Peyer's patch (tissue), 4 donors: ENCODE results near the gene BIRC7. TPM values are rescaled to one million over a fixed set of nuclear protein-coding genes. Genes with fewer than 3 reads are reported as not detected.

Experiments
- DNase-seq, 3 donors: peaks; one replicate each; pipeline ENCODE4 v3.0.0-alpha.2; 2017 to 2019
- H3K27ac ChIP-seq, 4 donors: fragments of 200-600 bp; sonication (generic); one replicate each; pipeline ENCODE4 v1.5.1; 2016 to 2019
- H3K27me3 ChIP-seq, 2 donors: fragments of 200-600 bp; sonication (generic); one replicate each; pipeline ENCODE4 v1.5.1; 2019
- H3K36me3 ChIP-seq, 3 donors: fragments of 200-600 bp; sonication (generic); one replicate each; pipeline ENCODE4 v1.5.1; 2016 to 2019
- H3K4me1 ChIP-seq, 4 donors: fragments of 200-600 bp; sonication (generic); one replicate each; pipeline ENCODE4 v1.5.1; 2016 to 2019
- H3K4me3 ChIP-seq, 4 donors: fragments of 200-600 bp; sonication (generic); 1 replicate in 3 of 4; 2 replicates in 1 of 4; pipeline ENCODE4 v1.5.1; 2016 to 2019; ENCODE audit warnings: mild to moderate bottlenecking in 1 of 4
- H3K9me3 ChIP-seq, 4 donors: fragments of 200-600 bp; sonication (generic); one replicate each; pipeline ENCODE4 v1.5.1; 2016 to 2019; ENCODE audit warnings: mild to moderate bottlenecking in 1 of 4
- POLR2A ChIP-seq, 2 donors: fragments of 450-650 bp; IDR thresholded peaks; one replicate each; pipeline ENCODE4 v1.5.1; 2017; ENCODE audit warnings: antibody characterized with exemption in 2 of 2, mild to moderate bottlenecking in 2 of 2, moderate library complexity in 2 of 2
- total RNA-seq, 4 donors: library from RNA; depleted of rRNA; stranded (reverse); fragments of >200 nt; gene quantifications; one replicate each; pipeline ENCODE4 v1.1.0, GENCODE V29; 2016
- TF ChIP-seq, protein P1 (sequence below), 6 experiments: fragments of 450-650 bp in 4 of 6; fragments of 200-600 bp in 2 of 6; sonication (generic) in 1 of 6; IDR thresholded peaks; one replicate each; pipeline ENCODE4 v1.5.1; 2017 to 2019; ENCODE audit warnings: antibody characterized with exemption in 6 of 6, mild to moderate bottlenecking in 3 of 6, moderate library complexity in 1 of 6

Gene BIRC7
- total RNA-seq, 4 donors from 2014 or later = not detected

DNA sequence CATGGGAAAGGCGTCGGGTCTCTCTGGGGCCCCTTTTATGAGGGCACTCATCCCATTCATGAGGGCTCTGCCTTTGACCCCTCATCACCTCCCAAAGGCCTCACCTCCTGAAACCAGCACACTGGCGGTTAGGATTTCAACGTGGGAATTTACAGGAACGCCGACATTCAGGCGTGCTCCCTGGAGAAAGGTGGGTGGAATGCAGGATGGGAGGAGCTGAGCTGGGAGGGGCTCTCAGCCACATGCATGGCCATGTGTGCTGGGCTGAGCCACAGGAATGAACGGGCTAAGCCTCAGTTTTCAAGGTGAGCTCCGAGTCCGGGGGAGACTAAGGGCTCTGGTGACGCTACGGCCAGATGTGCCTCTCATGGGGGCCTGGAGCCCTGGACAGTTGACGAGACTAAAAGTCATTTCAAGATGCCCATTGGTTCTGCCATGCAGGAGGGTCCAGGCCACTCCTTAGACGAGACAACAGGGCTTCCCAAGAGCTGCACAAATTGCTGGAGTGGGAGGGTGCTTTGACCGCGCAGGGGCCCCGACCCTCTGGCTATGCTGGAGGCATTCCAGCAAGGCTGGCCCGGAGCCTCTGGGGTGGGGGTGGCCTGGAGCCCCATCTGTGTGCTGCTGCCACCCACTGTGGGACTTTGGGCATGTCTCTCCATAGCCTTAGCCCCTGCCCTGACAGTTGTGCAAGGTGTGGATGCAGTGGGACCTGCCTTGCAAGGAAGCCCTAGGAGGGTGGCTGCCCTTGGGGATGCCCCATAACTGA is 33.1 kb downstream of the BIRC7 start:
- TF ChIP-seq, protein P1, sequence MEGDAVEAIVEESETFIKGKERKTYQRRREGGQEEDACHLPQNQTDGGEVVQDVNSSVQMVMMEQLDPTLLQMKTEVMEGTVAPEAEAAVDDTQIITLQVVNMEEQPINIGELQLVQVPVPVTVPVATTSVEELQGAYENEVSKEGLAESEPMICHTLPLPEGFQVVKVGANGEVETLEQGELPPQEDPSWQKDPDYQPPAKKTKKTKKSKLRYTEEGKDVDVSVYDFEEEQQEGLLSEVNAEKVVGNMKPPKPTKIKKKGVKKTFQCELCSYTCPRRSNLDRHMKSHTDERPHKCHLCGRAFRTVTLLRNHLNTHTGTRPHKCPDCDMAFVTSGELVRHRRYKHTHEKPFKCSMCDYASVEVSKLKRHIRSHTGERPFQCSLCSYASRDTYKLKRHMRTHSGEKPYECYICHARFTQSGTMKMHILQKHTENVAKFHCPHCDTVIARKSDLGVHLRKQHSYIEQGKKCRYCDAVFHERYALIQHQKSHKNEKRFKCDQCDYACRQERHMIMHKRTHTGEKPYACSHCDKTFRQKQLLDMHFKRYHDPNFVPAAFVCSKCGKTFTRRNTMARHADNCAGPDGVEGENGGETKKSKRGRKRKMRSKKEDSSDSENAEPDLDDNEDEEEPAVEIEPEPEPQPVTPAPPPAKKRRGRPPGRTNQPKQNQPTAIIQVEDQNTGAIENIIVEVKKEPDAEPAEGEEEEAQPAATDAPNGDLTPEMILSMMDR (IDR thresholded peaks at IDR 0.05) = no peak
- no peak for TF ChIP-seq POLR2A (IDR thresholded peaks at IDR 0.05)
- Histone ChIP-seq H3K27me3 (no peaks in the 10 kb centered on the region), H3K36me3 (no peaks in the 10 kb centered on the region), H3K27ac (no peak overlapping the region), H3K4me3 (no peak overlapping the region), H3K9me3 (no peaks in the 10 kb centered on the region), H3K4me1 (peaks cover 3 to 12% (median 10%) of the 10 kb centered on the region in 4 donors)
- no peak for DNase-seq

DNA sequence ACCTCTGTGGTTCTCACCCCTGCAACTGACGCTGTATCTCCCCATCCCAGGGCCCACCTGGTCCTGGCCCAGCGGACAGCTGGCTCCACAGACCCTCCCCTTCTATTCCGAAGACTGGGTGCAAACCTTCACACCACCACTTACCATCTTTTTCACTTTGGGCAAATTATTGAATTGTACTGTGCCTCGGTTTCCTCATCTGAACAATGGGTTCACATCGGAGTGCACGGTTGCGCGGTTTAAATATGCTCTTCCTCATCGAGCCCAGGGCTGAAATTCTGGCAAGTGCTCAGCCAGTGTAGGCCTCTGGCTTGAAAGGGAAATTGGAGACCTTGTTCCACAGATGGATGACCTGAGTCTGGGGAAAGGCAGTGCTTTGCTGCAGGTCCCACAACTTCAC is 34.0 kb downstream of the BIRC7 start:
- Histone ChIP-seq H3K27me3 (no peaks in the 10 kb centered on the region), H3K27ac (no peak overlapping the region), H3K4me3 (no peak overlapping the region), H3K36me3 (no peaks in the 10 kb centered on the region), H3K9me3 (no peaks in the 10 kb centered on the region), H3K4me1 (peaks cover 3 to 19% (median 11%) of the 10 kb centered on the region in 4 donors)
- no peak for TF ChIP-seq POLR2A (IDR thresholded peaks at IDR 0.05)
- TF ChIP-seq, protein P1 (IDR thresholded peaks at IDR 0.05) = no peak
- DNase-seq = no peak

DNA sequence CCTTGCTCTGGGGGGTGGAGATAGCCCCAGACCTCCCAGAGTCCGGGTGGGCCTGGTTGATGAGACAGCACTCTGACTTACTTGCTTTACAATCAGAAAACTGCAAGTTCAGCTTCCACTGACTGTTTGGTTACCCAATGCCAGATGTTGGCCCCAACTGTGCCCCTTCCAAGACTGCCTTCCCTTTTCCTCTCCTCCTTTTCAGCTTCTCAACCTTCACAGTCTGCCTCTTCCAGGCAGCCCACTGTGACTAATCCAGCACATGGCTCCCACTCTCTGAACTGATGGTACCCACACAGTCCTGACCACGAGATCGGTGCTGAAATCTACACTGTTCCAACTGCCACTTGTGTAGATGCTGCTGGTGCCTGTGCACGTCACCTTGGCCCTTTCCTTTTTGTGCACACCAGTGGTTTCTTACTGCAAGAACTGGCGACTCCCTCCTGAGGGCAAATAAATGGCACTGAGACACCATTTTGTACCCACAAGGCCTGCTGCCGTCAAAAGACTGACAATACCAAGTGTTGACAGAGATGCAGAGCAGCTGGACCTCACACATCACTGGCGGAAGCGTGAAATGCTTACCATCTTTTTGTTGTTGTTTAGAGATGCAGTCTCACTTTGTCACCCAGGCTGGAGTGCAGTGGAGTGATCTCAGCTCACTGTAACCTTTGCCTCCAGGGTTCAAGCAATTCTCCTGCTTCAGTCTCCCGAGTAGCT is 35.1 kb downstream of the BIRC7 start:
- no peak overlapping the region for H3K27ac ChIP-seq
- DNase-seq = no peak
- no peaks in the 10 kb centered on the region for H3K27me3 ChIP-seq
- TF ChIP-seq, protein P1 (IDR thresholded peaks at IDR 0.05) = no peak
- TF ChIP-seq POLR2A (IDR thresholded peaks at IDR 0.05) = no peak
- H3K4me1 ChIP-seq = peaks cover 3 to 19% (median 11%) of the 10 kb centered on the region in 4 donors
- H3K9me3 ChIP-seq = no peaks in the 10 kb centered on the region
- no peak overlapping the region for H3K4me3 ChIP-seq
- H3K36me3 ChIP-seq = peaks cover 0 to 2% (median 0%) of the 10 kb centered on the region in 3 donors

DNA sequence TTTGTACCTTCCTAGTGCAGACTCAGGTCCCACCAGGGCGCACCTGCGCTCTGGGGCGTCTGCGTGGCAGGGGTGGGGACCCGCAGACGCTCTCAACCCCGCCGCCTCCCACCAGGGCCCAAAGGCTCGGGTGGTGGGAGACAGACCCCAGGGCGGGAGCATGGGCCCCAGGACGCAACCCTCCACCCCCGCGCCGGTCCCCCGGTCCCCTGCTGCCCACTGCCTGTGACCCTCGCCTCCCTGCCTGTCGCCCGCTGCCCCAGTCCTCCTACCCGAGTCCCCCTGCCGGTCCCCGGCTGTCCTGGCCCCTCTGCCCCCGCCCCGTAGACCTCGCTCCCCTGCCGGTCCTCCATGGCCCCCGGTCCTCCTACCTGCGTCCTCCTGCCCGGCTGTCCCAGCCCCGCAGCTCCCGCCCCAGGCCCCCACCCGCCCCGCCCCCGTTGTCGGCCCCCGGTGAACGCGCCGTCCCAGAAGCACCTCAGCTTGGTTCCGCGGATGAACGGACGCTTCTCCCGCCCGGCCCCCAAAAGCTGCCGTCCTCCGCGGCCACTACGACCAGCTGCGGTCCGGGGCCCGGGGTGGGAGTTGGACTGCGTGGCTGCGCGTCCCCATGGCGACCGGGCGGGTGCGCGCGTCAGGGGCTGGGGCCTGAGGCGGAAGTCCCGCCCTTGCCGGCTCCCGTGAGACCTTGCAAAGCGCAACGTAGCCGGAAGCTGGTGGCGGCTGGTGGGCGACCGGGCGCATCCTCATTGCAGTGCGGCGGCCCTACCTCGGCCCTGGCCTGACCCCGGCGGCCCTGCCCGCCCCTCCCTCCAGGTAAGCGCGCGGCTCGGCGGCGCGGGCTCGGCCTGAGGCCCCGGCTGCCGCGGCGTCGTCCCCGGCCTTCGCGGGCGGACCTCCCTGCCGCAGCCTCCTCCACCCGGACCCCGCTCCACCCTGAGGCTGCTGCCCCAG is 36.7 kb downstream of the BIRC7 start, which contains the start of gene ARFGAP1:
Gene ARFGAP1, plus strand, starts transcription at position 709 of the 954 bp plus-strand sequence. CDS start 2,768 bp downstream, outside the sequence.
- Histone ChIP-seq H3K4me3 (peak within 1 kb of the TSS; percentile 98 to 99 (median 98)), H3K27me3 (no peaks in the 10 kb centered on the region), H3K9me3 (no peaks in the 10 kb centered on the region), H3K4me1 (peaks cover 3 to 19% (median 11%) of the 10 kb centered on the region in 4 donors), H3K36me3 (peaks cover 0 to 18% (median 0%) of the 10 kb centered on the region in 3 donors), H3K27ac (peak within 1 kb of the TSS; percentile 80 to 87 (median 83))
- DNase-seq = peak; percentile 88 to 96 (median 92)
- peak; percentile 49 to 67 for TF ChIP-seq POLR2A (IDR thresholded peaks at IDR 0.05)
- TF ChIP-seq, protein P1 (IDR thresholded peaks at IDR 0.05) = no peak

DNA sequence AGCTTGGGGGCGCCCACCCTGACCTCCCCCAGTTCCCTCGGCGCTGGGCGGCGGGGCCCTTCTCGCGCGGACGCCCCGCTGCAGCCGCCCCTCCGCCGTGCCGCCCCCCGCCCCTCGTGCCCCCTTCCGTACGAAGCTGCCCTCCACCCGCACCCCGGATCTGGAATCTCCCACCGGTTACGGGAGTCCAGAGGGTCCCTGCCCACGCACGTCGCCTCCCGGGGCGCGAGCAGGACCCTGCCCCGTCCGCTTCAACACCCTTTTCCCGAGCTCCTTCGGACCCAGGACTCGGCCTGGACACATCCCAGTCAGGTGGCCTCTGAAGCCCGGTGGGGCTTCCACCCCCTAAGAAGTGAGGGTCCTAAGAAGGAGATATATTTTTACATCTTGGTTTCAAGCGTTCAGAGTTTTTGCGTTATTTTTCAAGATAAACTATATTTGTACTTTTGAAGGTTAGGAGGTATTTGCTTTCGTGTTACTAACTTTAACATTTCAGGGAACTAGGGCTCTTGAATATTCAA is 37.4 kb downstream of the BIRC7 start:
- no peak for DNase-seq
- peaks cover 3 to 19% (median 11%) of the 10 kb centered on the region in 4 donors for H3K4me1 ChIP-seq
- peaks cover 0 to 25% (median 0%) of the 10 kb centered on the region in 3 donors for H3K36me3 ChIP-seq
- no peaks in the 10 kb centered on the region for H3K27me3 ChIP-seq
- H3K9me3 ChIP-seq = no peaks in the 10 kb centered on the region
- H3K4me3 ChIP-seq = peak overlapping the region; percentile 98 to 99 (median 98)
- peak overlapping the region; percentile 80 to 87 (median 83) for H3K27ac ChIP-seq
- TF ChIP-seq POLR2A (IDR thresholded peaks at IDR 0.05) = no peak
- TF ChIP-seq, protein P1 (IDR thresholded peaks at IDR 0.05) = no peak
